SK-N-MC (cell line): ENCODE results near the gene IMPG2.

ENCODE experiments used
- DNase-seq: peaks from one replicate; pipeline ENCODE4 v3.0.0-alpha.2; 2011; ENCODE audit warnings: low read depth, low spot score
- H3K27ac ChIP-seq: fragments of 200-600 bp; sonication (generic); 2 replicates; pipeline ENCODE4 v1.5.1; 2016; ENCODE audit warnings: mixed run types
- H3K36me3 ChIP-seq: fragments of 200-600 bp; sonication (generic); 2 replicates; pipeline ENCODE4 v1.6.1; 2017; ENCODE audit warnings: antibody characterized with exemption, low read length, mixed read lengths; ENCODE audit not compliant: insufficient read depth
- H3K4me3 ChIP-seq: fragments of 200-600 bp; sonication (generic); 2 replicates; pipeline ENCODE4 v1.5.1; 2016
- H3K9ac ChIP-seq: fragments of 200-600 bp; sonication (generic); 2 replicates; pipeline ENCODE4 v1.8.0; 2017; ENCODE audit warnings: mixed run types, mixed read lengths; ENCODE audit not compliant: insufficient read length
- H3K9me3 ChIP-seq: fragments of 200-600 bp; sonication (generic); 2 replicates; pipeline ENCODE4 v1.6.1; 2017; ENCODE audit warnings: low read depth, mild to moderate bottlenecking, antibody characterized with exemption, low read length, moderate library complexity, mixed read lengths
- EZH2 ChIP-seq: fragments of 200-600 bp; sonication (generic); IDR thresholded peaks from one replicate; pipeline ENCODE4 v1.6.1; 2017; ENCODE audit warnings: antibody characterized with exemption
- FOXP2 ChIP-seq: optimal IDR thresholded peaks from 2 replicates; pipeline ENCODE3; 2011; ENCODE audit warnings: mild to moderate bottlenecking, moderate library complexity; ENCODE audit not compliant: insufficient read depth; ENCODE audit errors: extremely low read length, control extremely low read depth
- POLR2AphosphoS5 ChIP-seq: IDR thresholded peaks from 2 replicates; pipeline ENCODE4 v1.6.1; 2012; ENCODE audit warnings: mild to moderate bottlenecking, low read depth, low read length, borderline replicate concordance

The IMPG2 gene

DNA sequence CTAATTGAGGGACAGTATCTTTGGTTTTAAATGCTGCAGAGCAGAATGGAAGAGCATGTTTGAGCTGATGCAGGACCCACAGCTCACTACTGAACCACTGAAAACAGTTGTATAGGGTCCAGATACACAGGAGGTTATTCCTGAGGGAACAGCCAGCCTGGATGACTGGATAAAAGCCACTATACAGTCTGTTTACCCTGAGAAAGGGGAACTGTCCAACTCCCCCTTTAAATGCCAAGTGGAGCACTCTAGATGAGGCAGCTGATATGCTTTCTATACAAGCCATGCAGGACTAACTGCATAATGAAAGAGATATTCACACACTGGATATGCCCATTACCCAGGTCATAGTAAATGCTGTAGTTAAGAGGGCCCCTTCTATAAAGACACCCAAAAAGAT is 138.6 kb downstream of the IMPG2 start:
- Histone ChIP-seq H3K27ac (no peak overlapping the region), H3K9me3 (no peaks in the 10 kb centered on the region), H3K36me3 (no peaks in the 10 kb centered on the region), H3K9ac (no peak overlapping the region), H3K4me3 (no peak overlapping the region)
- no peak for DNase-seq
- TF ChIP-seq EZH2 (no peak), POLR2AphosphoS5 (no peak), FOXP2 (no peak)

DNA sequence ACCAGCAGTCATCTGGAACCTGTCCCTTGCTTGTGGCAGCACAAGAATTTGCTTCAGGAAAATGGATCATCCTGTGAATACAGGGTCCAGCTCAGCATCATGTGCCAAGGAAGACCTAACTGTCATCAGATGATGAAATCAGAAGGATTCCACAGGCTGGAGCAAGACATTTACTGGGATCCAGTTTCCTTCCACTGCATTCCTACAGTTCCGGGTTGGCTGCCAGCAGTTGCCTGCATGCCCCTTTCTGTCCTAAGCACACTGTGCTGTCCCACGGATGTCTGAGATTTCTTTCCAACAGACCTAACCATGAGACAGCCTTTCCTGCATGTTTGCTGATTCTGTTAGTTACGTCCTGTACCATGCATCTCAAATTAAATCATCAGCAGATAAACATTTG is 140.7 kb downstream of the IMPG2 start:
- Histone ChIP-seq H3K36me3 (no peaks in the 10 kb centered on the region), H3K9me3 (no peaks in the 10 kb centered on the region), H3K4me3 (no peak overlapping the region), H3K27ac (no peak overlapping the region), H3K9ac (no peak overlapping the region)
- TF ChIP-seq POLR2AphosphoS5 (no peak), EZH2 (no peak), FOXP2 (no peak)
- DNase-seq = no peak

DNA sequence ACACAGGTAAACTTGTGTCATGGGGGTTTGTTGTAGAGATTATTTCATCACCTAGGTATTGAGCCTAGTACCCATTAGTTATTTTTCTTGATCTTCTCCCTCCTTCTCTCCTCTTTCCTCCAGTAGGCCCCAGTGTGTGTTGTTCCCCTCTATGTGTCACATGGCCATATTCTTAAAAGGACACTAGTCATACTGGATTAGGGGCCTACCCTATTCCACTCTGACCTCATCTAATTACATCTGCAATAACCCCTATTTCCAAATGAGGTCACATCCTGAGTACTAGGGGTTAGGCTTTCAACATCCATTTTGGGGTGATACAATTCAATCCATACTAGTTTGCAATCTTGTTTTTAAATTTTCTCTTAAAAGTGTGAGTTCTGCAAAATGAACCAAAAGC is 142.8 kb downstream of the IMPG2 start:
- Histone ChIP-seq H3K36me3 (no peaks in the 10 kb centered on the region), H3K9me3 (no peaks in the 10 kb centered on the region), H3K27ac (no peak overlapping the region), H3K4me3 (no peak overlapping the region), H3K9ac (no peak overlapping the region)
- no peak for TF ChIP-seq POLR2AphosphoS5
- no peak for TF ChIP-seq EZH2
- no peak for TF ChIP-seq FOXP2
- no peak for DNase-seq
